Mesothelial cell of epicardium (in vitro differentiated cells): Measurements from ENCODE around the gene MYOM1. TPM values are rescaled to one million over a fixed set of nuclear protein-coding genes. Genes with fewer than 3 reads are reported as not detected.
"Not testable (repeated sequence)": the region's sequence is repeated elsewhere in the genome, so short reads cannot be mapped to it uniquely, and the experiment has no call there.

Experiments used
- DNase-seq, 2 experiments: peaks; one replicate each; pipeline ENCODE4 v3.0.0; 2021; ENCODE audit warnings: low spot score in 2 of 2; ENCODE audit not compliant: unreplicated experiment in 2 of 2
- H3K27ac Mint-ChIP-seq: 2 replicates; pipeline ENCODE4 v1.8.0; 2021; ENCODE audit warnings: mixed read lengths
- H3K27me3 Mint-ChIP-seq: 2 replicates; pipeline ENCODE4 v1.8.0; 2021; ENCODE audit warnings: low read depth, mixed read lengths
- H3K36me3 Mint-ChIP-seq: 2 replicates; pipeline ENCODE4 v1.8.0; 2021; ENCODE audit warnings: mixed read lengths
- H3K4me1 Mint-ChIP-seq: 2 replicates; pipeline ENCODE4 v1.8.0; 2021; ENCODE audit warnings: mixed read lengths
- H3K4me3 Mint-ChIP-seq: 2 replicates; pipeline ENCODE4 v1.8.0; 2021; ENCODE audit warnings: mild to moderate bottlenecking, moderate library complexity, mixed read lengths
- H3K9me3 Mint-ChIP-seq: 2 replicates; pipeline ENCODE4 v1.8.0; 2021; ENCODE audit warnings: mixed read lengths
- total RNA-seq: library from RNA; stranded (reverse); gene quantifications from 3 replicates; pipeline ENCODE4 v1.2.1, GENCODE V29; 2021
- TF ChIP-seq, protein P1 (sequence below): fragments of 200-600 bp; sonication (generic); IDR thresholded peaks from one replicate; pipeline ENCODE4 v1.5.0; 2021; ENCODE audit warnings: antibody characterized with exemption; ENCODE audit not compliant: unreplicated experiment

MYOM1 gene
- total RNA-seq, 1 donor from 2014 or later: 2.8 TPM

DNA sequence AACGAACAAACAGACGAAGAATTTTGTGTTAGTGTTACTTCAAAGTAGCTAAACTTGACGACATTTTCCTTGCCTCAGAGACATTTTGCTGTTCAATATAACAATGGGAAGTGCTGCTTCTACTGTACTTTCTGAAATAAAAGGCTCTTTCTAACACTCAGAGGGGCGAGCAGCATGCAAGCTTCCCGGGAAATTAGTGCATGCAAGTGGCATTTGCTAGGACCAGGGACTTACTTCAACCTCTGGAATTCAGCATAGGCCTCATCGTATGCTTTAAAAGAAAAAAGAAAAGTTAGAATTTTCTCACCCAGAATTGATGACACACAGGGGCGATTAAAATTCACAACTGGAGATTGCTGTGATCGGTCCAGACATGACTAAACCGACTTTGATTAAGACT is 144.3 kb downstream of the MYOM1 start:
- Mint-ChIP-seq H3K36me3 (no peaks in the 10 kb centered on the region), H3K9me3 (no peaks in the 10 kb centered on the region), H3K27ac (peak overlapping the region; percentile 87), H3K27me3 (no peaks in the 10 kb centered on the region), H3K4me3 (no peak overlapping the region), H3K4me1 (peaks cover 46% of the 10 kb centered on the region)
- no peak for DNase-seq
- TF ChIP-seq, protein P1, sequence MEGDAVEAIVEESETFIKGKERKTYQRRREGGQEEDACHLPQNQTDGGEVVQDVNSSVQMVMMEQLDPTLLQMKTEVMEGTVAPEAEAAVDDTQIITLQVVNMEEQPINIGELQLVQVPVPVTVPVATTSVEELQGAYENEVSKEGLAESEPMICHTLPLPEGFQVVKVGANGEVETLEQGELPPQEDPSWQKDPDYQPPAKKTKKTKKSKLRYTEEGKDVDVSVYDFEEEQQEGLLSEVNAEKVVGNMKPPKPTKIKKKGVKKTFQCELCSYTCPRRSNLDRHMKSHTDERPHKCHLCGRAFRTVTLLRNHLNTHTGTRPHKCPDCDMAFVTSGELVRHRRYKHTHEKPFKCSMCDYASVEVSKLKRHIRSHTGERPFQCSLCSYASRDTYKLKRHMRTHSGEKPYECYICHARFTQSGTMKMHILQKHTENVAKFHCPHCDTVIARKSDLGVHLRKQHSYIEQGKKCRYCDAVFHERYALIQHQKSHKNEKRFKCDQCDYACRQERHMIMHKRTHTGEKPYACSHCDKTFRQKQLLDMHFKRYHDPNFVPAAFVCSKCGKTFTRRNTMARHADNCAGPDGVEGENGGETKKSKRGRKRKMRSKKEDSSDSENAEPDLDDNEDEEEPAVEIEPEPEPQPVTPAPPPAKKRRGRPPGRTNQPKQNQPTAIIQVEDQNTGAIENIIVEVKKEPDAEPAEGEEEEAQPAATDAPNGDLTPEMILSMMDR: no peak

DNA sequence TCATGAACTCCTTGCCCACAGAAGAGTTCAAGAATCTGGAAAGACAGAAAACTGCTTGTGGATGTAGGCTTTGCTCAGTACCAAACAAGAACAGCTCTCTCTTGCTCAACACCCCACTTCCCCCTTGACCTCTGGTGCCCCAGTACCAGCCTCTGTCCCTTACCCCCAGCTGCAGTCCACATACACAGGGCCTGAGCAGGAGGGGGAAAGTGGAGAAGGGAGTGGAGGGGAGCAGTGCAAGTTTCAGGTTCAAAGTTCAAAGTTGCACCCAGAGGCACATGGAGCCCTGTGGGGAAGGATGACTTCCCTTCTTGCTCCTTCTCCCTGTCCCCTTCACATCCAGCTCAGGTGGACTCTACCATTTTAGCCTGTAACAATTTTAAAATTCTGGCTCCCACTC is 145.7 kb downstream of the MYOM1 start:
- no peak for DNase-seq
- H3K27me3 Mint-ChIP-seq: no peaks in the 10 kb centered on the region
- H3K4me1 Mint-ChIP-seq: peaks cover 39% of the 10 kb centered on the region
- TF ChIP-seq, protein P1: no peak
- no peaks in the 10 kb centered on the region for H3K9me3 Mint-ChIP-seq
- H3K4me3 Mint-ChIP-seq: no peak overlapping the region
- H3K36me3 Mint-ChIP-seq: no peaks in the 10 kb centered on the region
- peak overlapping the region; percentile 66 for H3K27ac Mint-ChIP-seq

DNA sequence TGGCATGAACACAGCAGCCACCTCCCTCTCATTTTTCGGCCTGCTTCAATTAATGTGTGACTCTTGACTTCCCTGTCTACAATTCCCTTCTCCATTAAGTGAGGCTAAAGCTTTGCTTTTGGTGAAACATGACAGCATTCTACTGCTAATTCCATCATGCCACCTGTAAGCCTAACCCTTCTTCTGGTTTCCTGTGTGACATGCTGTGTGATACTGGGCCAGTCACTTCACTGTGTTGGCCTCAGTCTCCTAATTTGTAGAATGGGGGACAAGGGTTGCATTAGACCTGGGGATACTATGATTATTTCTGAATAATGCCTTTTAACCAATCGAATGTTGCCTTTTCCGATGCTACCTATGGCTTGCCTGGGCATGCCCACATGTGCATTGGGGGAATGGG is 146.4 kb downstream of the MYOM1 start:
- H3K4me3 Mint-ChIP-seq, H3K9me3 Mint-ChIP-seq, H3K27ac Mint-ChIP-seq, DNase-seq, H3K36me3 Mint-ChIP-seq, H3K27me3 Mint-ChIP-seq: not testable (repeated sequence)
- peaks cover 41% of the 10 kb centered on the region for H3K4me1 Mint-ChIP-seq

DNA sequence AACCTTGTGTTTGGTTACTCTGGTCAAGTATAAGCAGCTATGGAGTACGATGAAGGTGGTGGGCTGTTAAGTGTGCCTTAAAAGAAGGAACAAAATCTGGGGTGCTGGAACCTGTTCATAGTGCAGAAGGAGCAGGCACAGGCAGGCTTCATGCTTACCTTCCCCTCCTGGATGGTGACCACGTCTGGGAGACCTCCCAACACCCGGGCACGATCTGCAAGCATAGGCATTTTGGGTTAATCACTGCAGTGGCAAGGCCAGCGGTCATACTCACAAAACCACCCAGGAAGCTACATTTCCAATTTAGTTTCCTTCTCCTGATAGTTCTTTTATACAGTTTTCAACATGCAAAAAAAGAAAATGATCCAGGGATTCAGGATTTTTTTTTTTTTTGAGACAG is 148.1 kb downstream of the MYOM1 start:
- DNase-seq: no peak
- H3K4me1 Mint-ChIP-seq: peaks cover 49% of the 10 kb centered on the region
- no peaks in the 10 kb centered on the region for H3K36me3 Mint-ChIP-seq
- TF ChIP-seq, protein P1: no peak
- H3K9me3 Mint-ChIP-seq: no peaks in the 10 kb centered on the region
- no peaks in the 10 kb centered on the region for H3K27me3 Mint-ChIP-seq
- peak overlapping the region; percentile 30 for H3K27ac Mint-ChIP-seq
- no peak overlapping the region for H3K4me3 Mint-ChIP-seq

DNA sequence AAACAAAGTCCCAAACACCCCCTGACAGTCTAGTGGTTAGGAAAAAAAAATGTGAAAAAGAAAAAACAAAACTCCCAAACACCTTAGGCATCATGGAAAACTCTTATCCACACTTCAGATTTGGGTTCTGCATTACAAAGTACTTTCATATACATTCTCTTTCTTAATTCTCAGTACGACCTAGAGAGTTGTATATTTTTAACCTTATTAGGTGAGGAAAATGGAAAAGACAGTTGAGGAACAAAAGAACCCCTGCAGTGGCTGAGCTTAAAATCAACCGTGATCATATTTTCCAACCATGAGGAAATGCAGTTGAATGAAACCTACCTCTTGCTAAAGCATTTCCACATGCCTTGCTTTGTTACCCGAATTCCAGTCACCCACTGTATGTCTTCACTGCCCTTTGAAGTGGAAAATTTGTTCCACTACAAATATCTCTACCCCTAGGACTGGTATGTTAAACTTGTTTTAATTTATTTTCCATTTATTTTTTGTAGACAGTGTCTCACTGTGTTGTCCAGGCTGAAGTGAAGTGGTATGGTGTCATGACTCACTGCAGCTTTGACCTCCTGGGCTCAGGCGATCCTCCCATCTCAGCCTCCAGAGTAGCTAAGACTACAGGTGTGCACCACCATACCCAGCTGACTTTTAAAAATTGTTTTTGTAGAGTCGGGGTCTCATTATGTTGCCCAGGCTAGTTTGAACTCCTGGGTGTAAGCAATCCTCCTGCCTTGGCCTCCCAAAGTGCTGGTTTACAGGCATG is 149.9 kb downstream of the MYOM1 start:
- TF ChIP-seq, protein P1: no peak
- Mint-ChIP-seq H3K27me3 (no peaks in the 10 kb centered on the region), H3K36me3 (no peaks in the 10 kb centered on the region), H3K4me1 (peaks cover 37% of the 10 kb centered on the region), H3K27ac (no peak overlapping the region), H3K4me3 (no peak overlapping the region), H3K9me3 (no peaks in the 10 kb centered on the region)
- DNase-seq: no peak

DNA sequence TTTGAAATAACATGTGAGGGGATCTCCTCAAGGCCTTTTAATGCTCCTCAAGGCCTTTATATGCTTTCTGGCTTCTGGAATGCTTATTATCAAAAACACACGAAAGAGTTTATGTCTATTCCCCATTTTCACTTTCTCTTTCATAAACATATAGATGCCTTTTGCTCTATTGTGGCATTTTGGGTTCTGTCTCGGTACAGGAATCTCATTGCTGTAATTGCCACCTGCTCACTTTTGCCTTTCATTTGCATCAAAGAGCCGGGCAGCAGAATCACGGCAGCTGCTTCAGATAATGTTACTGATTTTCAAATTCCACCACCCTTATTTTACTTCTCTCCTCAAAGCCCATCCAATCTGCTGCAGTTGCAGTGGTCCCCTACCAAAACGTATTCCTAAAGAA is 152.0 kb downstream of the MYOM1 start:
- no peak for DNase-seq
- H3K9me3 Mint-ChIP-seq: no peaks in the 10 kb centered on the region
- H3K36me3 Mint-ChIP-seq: no peaks in the 10 kb centered on the region
- TF ChIP-seq, protein P1: no peak
- no peaks in the 10 kb centered on the region for H3K27me3 Mint-ChIP-seq
- no peak overlapping the region for H3K4me3 Mint-ChIP-seq
- H3K4me1 Mint-ChIP-seq: peaks cover 34% of the 10 kb centered on the region
- H3K27ac Mint-ChIP-seq: peak overlapping the region; percentile 5
